DMS79 (cell line): ENCODE measurements around the gene GPR173.

Experiments used
- DNase-seq: peaks from one replicate; lab custom pipeline; 2025; lab: John Stamatoyannopoulos, UW

Gene GPR173

GRCh38 chrX:53071604-53072417, 23.2 kb downstream of the GPR173 start:
- DNase-seq, result peak; percentile 45

- DNase-seq, result no peak
These were observed 24.0 kb downstream of the GPR173 start for GRCh38 chrX:53072418-53073114.

GRCh38 chrX:53073115-53073586, 24.6 kb downstream of the GPR173 start:
- DNase-seq, result peak; percentile 9

- no peak for DNase-seq
These were observed 26.4 kb downstream of the GPR173 start for GRCh38 chrX:53075011-53075410.

GRCh38 chrX:53076671-53077070, 28.1 kb downstream of the GPR173 start:
- no peak for DNase-seq

- no peak for DNase-seq
These were observed 28.9 kb downstream of the GPR173 start for GRCh38 chrX:53077207-53078197.

- no peak for DNase-seq
These were observed 30.4 kb downstream of the GPR173 start for GRCh38 chrX:53078943-53079342.

GRCh38 chrX:53080628-53081580, 32.3 kb downstream of the GPR173 start:
- DNase-seq, result no peak

GRCh38 chrX:53081925-53082772, 33.6 kb downstream of the GPR173 start, which contains the start of gene TSPYL2:
Gene TSPYL2, plus strand, starts transcription at chrX:53082367. Its CDS starts 132 bp downstream, at chrX:53082499.
- peak; percentile 89 for DNase-seq

- no peak for DNase-seq
These were observed 34.4 kb downstream of the GPR173 start for GRCh38 chrX:53082773-53083616.

GRCh38 chrX:53084043-53084570, 35.5 kb downstream of the GPR173 start:
- no peak for DNase-seq

GRCh38 chrX:53084863-53085262, 36.3 kb downstream of the GPR173 start:
- no peak for DNase-seq

- DNase-seq, result no peak
These were observed 37.2 kb downstream of the GPR173 start for GRCh38 chrX:53085661-53086229.

GRCh38 chrX:53086464-53086863, 37.9 kb downstream of the GPR173 start:
- DNase-seq, result no peak

GRCh38 chrX:53087388-53087831, 38.8 kb downstream of the GPR173 start:
- DNase-seq, result no peak

GRCh38 chrX:53088136-53088974, 39.8 kb downstream of the GPR173 start:
- DNase-seq, result peak; percentile 56

- DNase-seq, result peak; percentile 5
These were observed 40.7 kb downstream of the GPR173 start for GRCh38 chrX:53089224-53089842.
